WTC11 (cell line): ENCODE measurements around the gene GRWD1. TPM values are rescaled to one million over a fixed set of nuclear protein-coding genes. Genes with fewer than 3 reads are reported as not detected.

Experiments
- ATAC-seq: fragments of 200-7000 bp; cut with Tn5 transposase; 2 replicates; pipeline ENCODE4 v1.10.0; 2021; ENCODE audit warnings: mild to moderate bottlenecking, moderate library complexity
- CTCF ChIA-PET: fragments of 300-600 bp; sonication (Branson Sonifier 250); formaldehyde crosslinking; loops from one replicate; lab custom pipeline; 2021; ENCODE audit warnings: antibody characterized with exemption; lab: Charles Lee
- POLR2A ChIA-PET: fragments of 350-600 bp; sonication (Branson Sonifier 250); formaldehyde crosslinking; loops from one replicate; lab custom pipeline; 2021; ENCODE audit warnings: antibody characterized with exemption; lab: Charles Lee
- DNase-seq: peaks from one replicate; pipeline ENCODE4 v3.0.0; 2021; ENCODE audit warnings: low spot score
- H3K27ac Mint-ChIP-seq: 2 replicates; pipeline ENCODE4 v1.8.0; 2021; ENCODE audit warnings: mixed read lengths
- H3K27me3 Mint-ChIP-seq: 2 replicates; pipeline ENCODE4 v1.8.0; 2021; ENCODE audit warnings: low read depth, mild to moderate bottlenecking, moderate library complexity, mixed read lengths
- H3K36me3 Mint-ChIP-seq: 2 replicates; pipeline ENCODE4 v1.8.0; 2021; ENCODE audit warnings: mixed read lengths
- H3K4me1 Mint-ChIP-seq: 2 replicates; pipeline ENCODE4 v1.8.0; 2022; ENCODE audit warnings: mixed read lengths
- H3K4me3 Mint-ChIP-seq: 2 replicates; pipeline ENCODE4 v1.8.0; 2021; ENCODE audit warnings: mild to moderate bottlenecking, moderate library complexity, mixed read lengths
- H3K9me3 Mint-ChIP-seq: 2 replicates; pipeline ENCODE4 v1.8.0; 2021; ENCODE audit warnings: mixed read lengths
- AFF4 ChIP-seq: sonication (generic); formaldehyde crosslinking; IDR thresholded peaks from 2 replicates; pipeline ENCODE4 v1.8.1; 2023; ENCODE audit warnings: mild to moderate bottlenecking, missing genetic modification reagents, borderline replicate concordance
- ATF2 ChIP-seq: sonication (generic); formaldehyde crosslinking; IDR thresholded peaks from 2 replicates; pipeline ENCODE4 v1.8.1; 2022; ENCODE audit warnings: low read depth, missing genetic modification reagents, borderline replicate concordance
- ATF6 ChIP-seq: sonication (generic); formaldehyde crosslinking; IDR thresholded peaks from 2 replicates; pipeline ENCODE4 v1.8.1; 2023; ENCODE audit warnings: mild to moderate bottlenecking, missing genetic modification reagents
- CTCF ChIP-seq: fragments of 200-600 bp; IDR thresholded peaks from 2 replicates; pipeline ENCODE4 v1.8.0; 2022; ENCODE audit warnings: antibody characterized with exemption
- ETV6 ChIP-seq: sonication (generic); formaldehyde crosslinking; IDR thresholded peaks from 2 replicates; pipeline ENCODE4 v1.8.1; 2022; ENCODE audit warnings: mild to moderate bottlenecking, missing genetic modification reagents
- FOXJ3 ChIP-seq: sonication (generic); formaldehyde crosslinking; IDR thresholded peaks from 2 replicates; pipeline ENCODE4 v1.9.0; 2021; ENCODE audit warnings: missing genetic modification reagents, mild to moderate bottlenecking, borderline replicate concordance
- GABPB1 ChIP-seq: sonication (generic); formaldehyde crosslinking; IDR thresholded peaks from 2 replicates; pipeline ENCODE4 v1.8.1; 2023; ENCODE audit warnings: mild to moderate bottlenecking, missing genetic modification reagents
- JAZF1 ChIP-seq: fragments of 250-450 bp; sonication (Bioruptor Pico); IDR thresholded peaks from 2 replicates; pipeline ENCODE4 v1.9.0; 2021; ENCODE audit warnings: moderate library complexity, mild to moderate bottlenecking, inconsistent platforms
- MXD4 ChIP-seq: fragments of 250-450 bp; sonication (Bioruptor Pico); IDR thresholded peaks from 2 replicates; pipeline ENCODE4 v1.8.0; 2021; ENCODE audit warnings: mild to moderate bottlenecking, moderate library complexity, borderline replicate concordance
- NFATC4 ChIP-seq: fragments of 250-450 bp; sonication (Bioruptor Pico); IDR thresholded peaks from 2 replicates; pipeline ENCODE4 v1.9.0; 2021; ENCODE audit warnings: mild to moderate bottlenecking
- NFYB ChIP-seq: sonication (generic); formaldehyde crosslinking; conservative IDR thresholded peaks from 2 replicates; pipeline ENCODE4 v1.8.0; 2022; ENCODE audit warnings: low read depth, missing genetic modification reagents
- PRRX2 ChIP-seq: fragments of 250-450 bp; sonication (Bioruptor Pico); IDR thresholded peaks from 2 replicates; pipeline ENCODE4 v1.8.0; 2021; ENCODE audit warnings: mild to moderate bottlenecking
- RORB ChIP-seq: fragments of 250-450 bp; sonication (Bioruptor Pico); IDR thresholded peaks from 2 replicates; pipeline ENCODE4 v1.9.0; 2021; ENCODE audit warnings: mild to moderate bottlenecking
- TEAD4 ChIP-seq: sonication (generic); formaldehyde crosslinking; IDR thresholded peaks from 2 replicates; pipeline ENCODE4 v1.8.0; 2022; ENCODE audit warnings: mild to moderate bottlenecking, missing genetic modification reagents
- ZMAT4 ChIP-seq: fragments of 250-450 bp; sonication (Bioruptor Pico); IDR thresholded peaks from 2 replicates; pipeline ENCODE4 v1.9.0; 2021; ENCODE audit warnings: mild to moderate bottlenecking
- ZNF121 ChIP-seq: sonication (generic); formaldehyde crosslinking; IDR thresholded peaks from 2 replicates; pipeline ENCODE4 v1.8.0; 2023; ENCODE audit warnings: missing genetic modification reagents
- ZNF263 ChIP-seq: sonication (generic); formaldehyde crosslinking; IDR thresholded peaks from 2 replicates; pipeline ENCODE4 v1.8.1; 2022; ENCODE audit warnings: low read depth, mild to moderate bottlenecking, moderate library complexity, missing genetic modification reagents
- ZNF396 ChIP-seq: fragments of 250-450 bp; sonication (Bioruptor Pico); IDR thresholded peaks from 2 replicates; pipeline ENCODE4 v1.8.0; 2021; ENCODE audit warnings: mild to moderate bottlenecking, moderate library complexity, borderline replicate concordance
- ZNF416 ChIP-seq: fragments of 250-450 bp; sonication (Bioruptor Pico); IDR thresholded peaks from 2 replicates; pipeline ENCODE4 v1.9.0; 2021; ENCODE audit warnings: mild to moderate bottlenecking, inconsistent platforms
- ZNF512 ChIP-seq: sonication (generic); formaldehyde crosslinking; IDR thresholded peaks from 2 replicates; pipeline ENCODE4 v1.8.1; 2022; ENCODE audit warnings: missing genetic modification reagents, borderline replicate concordance
- total RNA-seq: library from RNA; stranded (reverse); gene quantifications from 3 replicates; pipeline ENCODE4 v1.2.3, GENCODE V29; 2021

Gene GRWD1
- total RNA-seq, 1 experiment from 2014 or later: 67.2 TPM

- TF ChIP-seq AFF4 (CRISPR knock-in tag) (no peak), TEAD4 (CRISPR knock-in tag) (no peak), FOXJ3 (no peak)
Measured at GRCh38 chr19:48436586-48436985, 9.2 kb upstream of the GRWD1 start (continued).

- Mint-ChIP-seq H3K36me3 (peaks cover 3% of the 10 kb centered on the region), H3K4me3 (no peak overlapping the region; the same call in 1 of the 2 replicates), H3K4me1 (peaks cover 22% of the 10 kb centered on the region), H3K9me3 (no peaks in the 10 kb centered on the region), H3K27ac (no peak overlapping the region), H3K27me3 (peaks cover 19% of the 10 kb centered on the region)
- ChIA-PET POLR2A (interaction anchor here (0.7 kb wide), 2 partner anchors 578 to 1276 kb away, joined by 3 to 6 read pairs; no protein-coding TSS in a partner anchor), CTCF (interaction anchor here (0.7 to 1.3 kb wide), 5 partner anchors 20 to 142 kb away, joined by 3 to 4 read pairs (median 3); partner anchors contain the start of gene KDELR1)
- no peak for ATAC-seq
- TF ChIP-seq NFYB (CRISPR knock-in tag) (no peak), CTCF (no peak), NFATC4 (CRISPR knock-in tag) (no peak), ZMAT4 (CRISPR knock-in tag) (no peak), RORB (CRISPR knock-in tag) (no peak), ZNF121 (CRISPR knock-in tag) (peak; percentile 57; the same call in 1 of the 2 replicates)
- DNase-seq: no peak
Measured at GRCh38 chr19:48441360-48442050, 4.3 kb upstream of the GRWD1 start.

GRCh38 chr19:48442116-48443035 lies 3.4 kb upstream of the GRWD1 start:
- Mint-ChIP-seq H3K9me3 (no peaks in the 10 kb centered on the region), H3K36me3 (peaks cover 6% of the 10 kb centered on the region), H3K27me3 (peaks cover 19% of the 10 kb centered on the region), H3K4me1 (peaks cover 23% of the 10 kb centered on the region), H3K4me3 (peak overlapping the region; percentile 36), H3K27ac (no peak overlapping the region)
- TF ChIP-seq MXD4 (CRISPR knock-in tag) (no peak), JAZF1 (CRISPR knock-in tag) (no peak), ZNF416 (CRISPR knock-in tag) (no peak), ZNF512 (CRISPR knock-in tag) (no peak), ZNF396 (CRISPR knock-in tag) (no peak), TEAD4 (CRISPR knock-in tag) (no peak), ZNF263 (CRISPR knock-in tag) (no peak), PRRX2 (CRISPR knock-in tag) (no peak), GABPB1 (CRISPR knock-in tag) (no peak), ETV6 (CRISPR knock-in tag) (no peak), ATF2 (CRISPR knock-in tag) (no peak), ATF6 (CRISPR knock-in tag) (no peak)
- DNase-seq (peak; percentile 27), ATAC-seq (0 out of 2 replicates have a peak, but pooled peaks have one; percentile 1)
- POLR2A ChIA-PET: no interaction called here
- CTCF ChIA-PET: interaction anchor here (0.9 to 1.4 kb wide), 5 partner anchors 23 to 147 kb away, joined by 3 to 11 read pairs (median 3); partner anchors contain the start of gene KDELR1
